ENCODE measurements around the gene PCDHGA12.
"Not testable (repeated sequence)": the region's sequence is repeated elsewhere in the genome, so short reads cannot be mapped to it uniquely, and the experiment has no call there.

The PCDHGA12 gene

GRCh38 chr5:141430332-141431113 lies at the start of gene PCDHGA12:
Gene PCDHGA12, plus strand, starts transcription at chr5:141430507. Its CDS starts 253 bp downstream, at chr5:141430760.
- DNase-seq: no peak

GRCh38 chr5:141382469-141383294 lies 47.6 kb upstream of the PCDHGA12 start, which contains the start of gene PCDHGA7:
Gene PCDHGA7, plus strand, starts transcription at chr5:141382742. Its CDS starts 158 bp downstream, at chr5:141382900.
- peak; percentile 53 for DNase-seq

GRCh38 chr5:141383345-141383744 lies 47.0 kb upstream of the PCDHGA12 start:
- no peak for DNase-seq

GRCh38 chr5:141384471-141385267 lies 45.6 kb upstream of the PCDHGA12 start:
- DNase-seq: no peak

- DNase-seq: peak; percentile 7
Measured at GRCh38 chr5:141387557-141388311, 42.6 kb upstream of the PCDHGA12 start, which contains the start of gene PCDHGB4. Gene PCDHGB4, plus strand, starts transcription at chr5:141387698. Its CDS starts 187 bp downstream, at chr5:141387885.

- no peak for DNase-seq
Measured at GRCh38 chr5:141388661-141389060, 41.6 kb upstream of the PCDHGA12 start.

GRCh38 chr5:141389153-141390042 lies 40.9 kb upstream of the PCDHGA12 start:
- no peak for DNase-seq

- DNase-seq: no peak
Measured at GRCh38 chr5:141392429-141393198, 37.7 kb upstream of the PCDHGA12 start, which contains the start of gene PCDHGA8. Gene PCDHGA8, plus strand, starts transcription at chr5:141392633. Its CDS starts 181 bp downstream, at chr5:141392814.

- DNase-seq: no peak
Measured at GRCh38 chr5:141393267-141393666, 37.0 kb upstream of the PCDHGA12 start.

GRCh38 chr5:141394401-141395187 lies 35.7 kb upstream of the PCDHGA12 start:
- DNase-seq: not testable (repeated sequence)

GRCh38 chr5:141397756-141398551 lies 32.4 kb upstream of the PCDHGA12 start, which contains the start of gene PCDHGB5:
Gene PCDHGB5, plus strand, starts transcription at chr5:141397947. Its CDS starts 181 bp downstream, at chr5:141398128.
- not testable (repeated sequence) for DNase-seq

GRCh38 chr5:141398608-141399007 lies 31.7 kb upstream of the PCDHGA12 start:
- no peak for DNase-seq

- no peak for DNase-seq
Measured at GRCh38 chr5:141399555-141400258, 30.6 kb upstream of the PCDHGA12 start.

- peak; percentile 32 for DNase-seq
Measured at GRCh38 chr5:141402553-141403243, 27.6 kb upstream of the PCDHGA12 start, which contains the start of gene PCDHGA9. Gene PCDHGA9, plus strand, starts transcription at chr5:141402778. Its CDS starts 175 bp downstream, at chr5:141402953.

- no peak for DNase-seq
Measured at GRCh38 chr5:141403387-141403786, 26.9 kb upstream of the PCDHGA12 start.

GRCh38 chr5:141407790-141408505 lies 22.4 kb upstream of the PCDHGA12 start, which contains the start of gene PCDHGB6:
Gene PCDHGB6, plus strand, starts transcription at chr5:141408021. Its CDS starts 182 bp downstream, at chr5:141408203.
- peak; percentile 52 for DNase-seq
